HepG2 (cell line): ENCODE measurements around the gene TBX10. TPM values are rescaled to one million over a fixed set of nuclear protein-coding genes. Genes with fewer than 3 reads are reported as not detected.

Experiments
- AKNA ChIP-seq: sonication (generic); formaldehyde crosslinking; IDR thresholded peaks from 2 replicates; pipeline ENCODE4 v1.4.0; 2020; ENCODE audit warnings: missing genetic modification reagents, borderline replicate concordance
- ARHGAP35 ChIP-seq: sonication (generic); formaldehyde crosslinking; IDR thresholded peaks from 2 replicates; pipeline ENCODE4 v1.9.0; 2022; ENCODE audit warnings: mild to moderate bottlenecking, inconsistent platforms, moderate library complexity, missing genetic modification reagents, borderline replicate concordance
- ARNTL ChIP-seq: sonication (generic); formaldehyde crosslinking; IDR thresholded peaks from 2 replicates; pipeline ENCODE4 v1.4.0; 2020; ENCODE audit warnings: mild to moderate bottlenecking, missing genetic modification reagents
- ATF2 ChIP-seq: sonication (generic); formaldehyde crosslinking; IDR thresholded peaks from 2 replicates; pipeline ENCODE4 v1.4.0; 2020; ENCODE audit warnings: missing genetic modification reagents
- CEBPB ChIP-seq: IDR thresholded peaks from 2 replicates; pipeline ENCODE4 v1.6.1; 2011; ENCODE audit warnings: low read depth, low read length, improper control_type of control experiment, borderline replicate concordance
- E2F2 ChIP-seq: sonication (generic); formaldehyde crosslinking; IDR thresholded peaks from 2 replicates; pipeline ENCODE4 v1.4.0; 2020; ENCODE audit warnings: missing genetic modification reagents, borderline replicate concordance
- EED ChIP-seq: sonication (generic); formaldehyde crosslinking; IDR thresholded peaks from 2 replicates; pipeline ENCODE4 v1.5.0; 2020; ENCODE audit warnings: mild to moderate bottlenecking, missing genetic modification reagents
- NCOR1 ChIP-seq: fragments of 200-600 bp; sonication (generic); IDR thresholded peaks from 2 replicates; pipeline ENCODE4 v1.7.0; 2017; ENCODE audit warnings: antibody characterized with exemption, low read length, borderline replicate concordance
- NFYB ChIP-seq: sonication (generic); formaldehyde crosslinking; IDR thresholded peaks from 2 replicates; pipeline ENCODE4 v1.4.0; 2020; ENCODE audit warnings: missing genetic modification reagents
- NR2C2 ChIP-seq: sonication (generic); formaldehyde crosslinking; IDR thresholded peaks from 2 replicates; pipeline ENCODE4 v1.4.0; 2020; ENCODE audit warnings: missing genetic modification reagents, mild to moderate bottlenecking, moderate library complexity, borderline replicate concordance
- PHF5A ChIP-seq: IDR thresholded peaks from one replicate; pipeline ENCODE4 v1.6.1; 2018; ENCODE audit warnings: low read depth, missing genetic modification reagents; ENCODE audit not compliant: unreplicated experiment
- PRMT3 ChIP-seq: sonication (generic); formaldehyde crosslinking; IDR thresholded peaks from 2 replicates; pipeline ENCODE4 v1.8.1; 2022; ENCODE audit warnings: low read depth, mild to moderate bottlenecking, moderate library complexity, missing genetic modification reagents, borderline replicate concordance
- ZBTB37 ChIP-seq: sonication (generic); formaldehyde crosslinking; IDR thresholded peaks from 2 replicates; pipeline ENCODE4 v1.4.0; 2020; ENCODE audit warnings: mild to moderate bottlenecking, missing genetic modification reagents
- ZFY ChIP-seq: sonication (generic); formaldehyde crosslinking; IDR thresholded peaks from 2 replicates; pipeline ENCODE4 v1.4.0; 2020; ENCODE audit warnings: missing genetic modification reagents
- ZNF20 ChIP-seq: sonication (generic); formaldehyde crosslinking; IDR thresholded peaks from 2 replicates; pipeline ENCODE4 v1.4.0; 2020; ENCODE audit warnings: mild to moderate bottlenecking, moderate library complexity, missing genetic modification reagents
- ZNF230 ChIP-seq: sonication (generic); formaldehyde crosslinking; IDR thresholded peaks from 2 replicates; pipeline ENCODE4 v1.4.0; 2020; ENCODE audit warnings: mild to moderate bottlenecking, missing genetic modification reagents
- ZNF326 ChIP-seq: sonication (generic); formaldehyde crosslinking; IDR thresholded peaks from 2 replicates; pipeline ENCODE4 v1.4.0; 2020; ENCODE audit warnings: missing genetic modification reagents, borderline replicate concordance
- ZNF879 ChIP-seq: sonication (generic); formaldehyde crosslinking; IDR thresholded peaks from 2 replicates; pipeline ENCODE4 v1.8.1; 2023; ENCODE audit warnings: missing genetic modification reagents
- ZXDC ChIP-seq: sonication (generic); formaldehyde crosslinking; IDR thresholded peaks from 2 replicates; pipeline ENCODE4 v1.5.0; 2020; ENCODE audit warnings: mild to moderate bottlenecking, missing genetic modification reagents
- polyA plus RNA-seq, 8 experiments: library from polyadenylated mRNA; depleted of rRNA in 3 of 8; stranded (reverse) in 7 of 8; unstranded in 1 of 8; fragments of >200 nt; fragmentation: Illumina TruSeq in 4 of 8; extraction: Trizol in 4 of 8; gene quantifications; 2 replicates each; pipeline versions ENCODE4 v1.2.1 to v1.2.3, GENCODE V29; 2011 to 2016; ENCODE audit warnings: low read depth in 4 of 8, missing spikeins in 1 of 8, mixed read lengths in 1 of 8; ENCODE audit not compliant: insufficient read depth in 1 of 8
- total RNA-seq, 5 experiments: library from RNA; depleted of rRNA; stranded (reverse); fragments of >200 nt; fragmentation: Illumina TruSeq; extraction: Trizol; gene quantifications; 2 replicates each; pipeline ENCODE4 v1.2.3, GENCODE V29; 2016; ENCODE audit warnings: low read depth in 1 of 5

Gene TBX10
- total and polyA plus RNA-seq, 2 of the 13 experiments (the other 11 are each of a cell fraction or from before 2014, with no cell fraction given) = 0.27 to 1.7 TPM

- no peak for TF ChIP-seq EED (CRISPR knock-in tag)
- no peak for TF ChIP-seq ZNF20 (CRISPR knock-in tag)
- TF ChIP-seq PHF5A (CRISPR knock-in tag) = no peak
- TF ChIP-seq NR2C2 (CRISPR knock-in tag) = no peak; the same call in 1 of the 2 replicates
- no peak for TF ChIP-seq ZNF879 (CRISPR knock-in tag)
- TF ChIP-seq ZFY (CRISPR knock-in tag) = no peak
- no peak for TF ChIP-seq ZNF230 (CRISPR knock-in tag)
- no peak for TF ChIP-seq E2F2
- no peak for TF ChIP-seq NFYB (CRISPR knock-in tag)
- no peak for TF ChIP-seq PRMT3 (CRISPR knock-in tag)
- no peak for TF ChIP-seq ARHGAP35 (CRISPR knock-in tag)
- 0 out of 2 replicates have a peak, but pooled peaks have one; percentile 6 for TF ChIP-seq NCOR1
- 0 out of 2 replicates have a peak, but pooled peaks have one; percentile 15 for TF ChIP-seq ARNTL (CRISPR knock-in tag)
- no peak for TF ChIP-seq ZBTB37 (CRISPR knock-in tag)
- no peak for TF ChIP-seq AKNA (CRISPR knock-in tag)
- TF ChIP-seq CEBPB = no peak
- TF ChIP-seq ATF2 (CRISPR knock-in tag) = no peak
- TF ChIP-seq ZNF326 (CRISPR knock-in tag) = no peak
- no peak for TF ChIP-seq ZXDC (CRISPR knock-in tag)
These were observed 8.6 kb downstream of the TBX10 start (continued) for GRCh38 chr11:67630943-67631331.
